IgD-negative memory B cell (primary cell): Measurements from ENCODE around the gene MACROD2. TPM values are rescaled to one million over a fixed set of nuclear protein-coding genes. Genes with fewer than 3 reads are reported as not detected.

Source experiments
- H3K27ac Mint-ChIP-seq, 3 donors: one replicate each; pipeline ENCODE4 v1.8.0; 2020 to 2022; ENCODE audit warnings: mild to moderate bottlenecking in 3 of 3, mixed read lengths in 3 of 3, moderate library complexity in 1 of 3
- H3K27me3 Mint-ChIP-seq: one replicate; pipeline ENCODE4 v1.8.0; 2021; ENCODE audit warnings: mixed read lengths
- H3K36me3 Mint-ChIP-seq: one replicate; pipeline ENCODE4 v1.8.0; 2020; ENCODE audit warnings: mild to moderate bottlenecking, mixed read lengths
- H3K4me1 Mint-ChIP-seq, 3 donors: one replicate each; pipeline ENCODE4 v1.8.0; 2020 to 2022; ENCODE audit warnings: mixed read lengths in 3 of 3, mild to moderate bottlenecking in 1 of 3
- H3K4me3 Mint-ChIP-seq, 4 donors: one replicate each; pipeline ENCODE4 v1.8.0; 2020 to 2022; ENCODE audit warnings: mild to moderate bottlenecking in 4 of 4, mixed read lengths in 4 of 4, moderate library complexity in 3 of 4
- H3K9me3 Mint-ChIP-seq, 3 donors: one replicate each; pipeline ENCODE4 v1.8.0; 2020 to 2021; ENCODE audit warnings: mixed read lengths in 3 of 3, mild to moderate bottlenecking in 1 of 3
- polyA plus RNA-seq: library from polyadenylated mRNA; unstranded; fragments of 300-500 nt; fragmentation: Illumina TruSeq; gene quantifications from one replicate; pipeline ENCODE4 v1.2.3, GENCODE V29; 2021

MACROD2 gene
- polyA plus RNA-seq, 1 donor from 2014 or later = 1.3 TPM

- no peak overlapping the region for H3K4me3 Mint-ChIP-seq
- no peaks in the 10 kb centered on the region for H3K4me1 Mint-ChIP-seq
- no peaks in the 10 kb centered on the region for H3K27me3 Mint-ChIP-seq
- peaks cover 1% of the 10 kb centered on the region for H3K36me3 Mint-ChIP-seq
- H3K27ac Mint-ChIP-seq = no peak overlapping the region
- peaks cover 0 to 2% (median 0%) of the 10 kb centered on the region in 3 donors for H3K9me3 Mint-ChIP-seq
These were observed 870.4 kb downstream of the MACROD2 start for GRCh38 chr20:14865731-14866130.

GRCh38 chr20:14866841-14867514, 871.7 kb downstream of the MACROD2 start:
- Mint-ChIP-seq H3K36me3 (no peaks in the 10 kb centered on the region), H3K4me1 (no peaks in the 10 kb centered on the region), H3K4me3 (no peak overlapping the region), H3K9me3 (peaks cover 0 to 2% (median 0%) of the 10 kb centered on the region in 3 donors), H3K27me3 (no peaks in the 10 kb centered on the region), H3K27ac (no peak overlapping the region)

GRCh38 chr20:14877301-14878028, 882.1 kb downstream of the MACROD2 start:
- H3K4me1 Mint-ChIP-seq = peaks cover 0 to 1% (median 0%) of the 10 kb centered on the region in 3 donors
- no peaks in the 10 kb centered on the region for H3K36me3 Mint-ChIP-seq
- peaks cover 12% of the 10 kb centered on the region for H3K27me3 Mint-ChIP-seq
- H3K27ac Mint-ChIP-seq = no peak overlapping the region
- no peak overlapping the region for H3K4me3 Mint-ChIP-seq
- H3K9me3 Mint-ChIP-seq = peaks cover 0 to 2% (median 1%) of the 10 kb centered on the region in 3 donors

GRCh38 chr20:14878676-14879019, 883.3 kb downstream of the MACROD2 start:
- no peak overlapping the region for H3K27ac Mint-ChIP-seq
- no peak overlapping the region for H3K4me3 Mint-ChIP-seq
- H3K36me3 Mint-ChIP-seq = no peaks in the 10 kb centered on the region
- peaks cover 0 to 1% (median 0%) of the 10 kb centered on the region in 3 donors for H3K4me1 Mint-ChIP-seq
- peaks cover 14% of the 10 kb centered on the region for H3K27me3 Mint-ChIP-seq
- peaks cover 0 to 2% (median 1%) of the 10 kb centered on the region in 3 donors for H3K9me3 Mint-ChIP-seq

- no peaks in the 10 kb centered on the region for H3K36me3 Mint-ChIP-seq
- H3K27ac Mint-ChIP-seq = no peak overlapping the region
- peaks cover 0 to 1% (median 0%) of the 10 kb centered on the region in 3 donors for H3K4me1 Mint-ChIP-seq
- peaks cover 14% of the 10 kb centered on the region for H3K27me3 Mint-ChIP-seq
- H3K4me3 Mint-ChIP-seq = no peak overlapping the region
- H3K9me3 Mint-ChIP-seq = peaks cover 0 to 2% (median 1%) of the 10 kb centered on the region in 3 donors
These were observed 883.8 kb downstream of the MACROD2 start for GRCh38 chr20:14879020-14879697.

GRCh38 chr20:14879839-14880238, 884.5 kb downstream of the MACROD2 start:
- no peak overlapping the region for H3K4me3 Mint-ChIP-seq
- H3K36me3 Mint-ChIP-seq = no peaks in the 10 kb centered on the region
- H3K9me3 Mint-ChIP-seq = peaks cover 0 to 3% (median 2%) of the 10 kb centered on the region in 3 donors
- peaks cover 0 to 1% (median 0%) of the 10 kb centered on the region in 3 donors for H3K4me1 Mint-ChIP-seq
- no peak overlapping the region for H3K27ac Mint-ChIP-seq
- peaks cover 14% of the 10 kb centered on the region for H3K27me3 Mint-ChIP-seq

- H3K9me3 Mint-ChIP-seq = peaks cover 0 to 7% (median 0%) of the 10 kb centered on the region in 3 donors
- no peak overlapping the region for H3K27ac Mint-ChIP-seq
- no peaks in the 10 kb centered on the region for H3K36me3 Mint-ChIP-seq
- H3K4me1 Mint-ChIP-seq = peaks cover 0 to 1% (median 0%) of the 10 kb centered on the region in 3 donors
- H3K27me3 Mint-ChIP-seq = peaks cover 18% of the 10 kb centered on the region
- H3K4me3 Mint-ChIP-seq = no peak overlapping the region
These were observed 886.2 kb downstream of the MACROD2 start for GRCh38 chr20:14881518-14881917.

GRCh38 chr20:14882157-14882556, 886.8 kb downstream of the MACROD2 start:
- Mint-ChIP-seq H3K27me3 (peaks cover 18% of the 10 kb centered on the region), H3K4me3 (no peak overlapping the region), H3K4me1 (peaks cover 0 to 1% (median 0%) of the 10 kb centered on the region in 3 donors), H3K36me3 (no peaks in the 10 kb centered on the region), H3K27ac (no peak overlapping the region), H3K9me3 (peaks cover 0 to 8% (median 0%) of the 10 kb centered on the region in 3 donors)

- Mint-ChIP-seq H3K9me3 (peaks cover 0 to 8% (median 0%) of the 10 kb centered on the region in 3 donors), H3K4me1 (peaks cover 0 to 1% (median 0%) of the 10 kb centered on the region in 3 donors), H3K4me3 (no peak overlapping the region), H3K27me3 (peaks cover 13% of the 10 kb centered on the region), H3K36me3 (no peaks in the 10 kb centered on the region), H3K27ac (no peak overlapping the region)
These were observed 887.5 kb downstream of the MACROD2 start for GRCh38 chr20:14882846-14883245.

- Mint-ChIP-seq H3K36me3 (no peaks in the 10 kb centered on the region), H3K9me3 (peaks cover 0 to 8% (median 0%) of the 10 kb centered on the region in 3 donors), H3K4me1 (peaks cover 0 to 1% (median 0%) of the 10 kb centered on the region in 3 donors), H3K27me3 (peaks cover 12% of the 10 kb centered on the region), H3K27ac (no peak overlapping the region), H3K4me3 (no peak overlapping the region)
These were observed 888.0 kb downstream of the MACROD2 start for GRCh38 chr20:14883324-14883723.

- H3K4me1 Mint-ChIP-seq = peaks cover 0 to 1% (median 0%) of the 10 kb centered on the region in 3 donors
- peaks cover 0 to 11% (median 0%) of the 10 kb centered on the region in 3 donors for H3K9me3 Mint-ChIP-seq
- no peaks in the 10 kb centered on the region for H3K36me3 Mint-ChIP-seq
- no peak overlapping the region for H3K4me3 Mint-ChIP-seq
- H3K27me3 Mint-ChIP-seq = peaks cover 5% of the 10 kb centered on the region
- H3K27ac Mint-ChIP-seq = no peak overlapping the region
These were observed 890.3 kb downstream of the MACROD2 start for GRCh38 chr20:14885661-14886060.

GRCh38 chr20:14888134-14888533, 892.8 kb downstream of the MACROD2 start:
- H3K27ac Mint-ChIP-seq = no peak overlapping the region
- no peaks in the 10 kb centered on the region for H3K4me1 Mint-ChIP-seq
- no peaks in the 10 kb centered on the region for H3K36me3 Mint-ChIP-seq
- H3K9me3 Mint-ChIP-seq = peaks cover 0 to 10% (median 0%) of the 10 kb centered on the region in 3 donors
- H3K27me3 Mint-ChIP-seq = peaks cover 5% of the 10 kb centered on the region
- H3K4me3 Mint-ChIP-seq = no peak overlapping the region

GRCh38 chr20:14889496-14890255, 894.4 kb downstream of the MACROD2 start:
- Mint-ChIP-seq H3K36me3 (no peaks in the 10 kb centered on the region), H3K27ac (no peak overlapping the region), H3K27me3 (peaks cover 4% of the 10 kb centered on the region)

GRCh38 chr20:14890713-14891112, 895.4 kb downstream of the MACROD2 start:
- Mint-ChIP-seq H3K27ac (no peak overlapping the region), H3K4me1 (no peaks in the 10 kb centered on the region), H3K27me3 (peaks cover 4% of the 10 kb centered on the region), H3K9me3 (peaks cover 0 to 8% (median 0%) of the 10 kb centered on the region in 3 donors), H3K4me3 (no peak overlapping the region), H3K36me3 (no peaks in the 10 kb centered on the region)

More at GRCh38 chr20:14889496-14890255, 894.4 kb downstream of the MACROD2 start:
- Mint-ChIP-seq H3K4me3 (no peak overlapping the region), H3K4me1 (no peaks in the 10 kb centered on the region), H3K9me3 (peaks cover 0 to 10% (median 0%) of the 10 kb centered on the region in 3 donors)
